IPS-11a (cell line): Measurements from ENCODE around the gene MYPN.

Experiments
- H3K4me3 ChIP-seq: one replicate; pipeline ENCODE4 v1.5.1; 2013; ENCODE audit warnings: low read depth, low read length, control low read depth

Gene MYPN

GRCh38 chr10:68088740-68089139, 20.5 kb upstream of the MYPN start:
- H3K4me3 ChIP-seq: no peak overlapping the region

GRCh38 chr10:68090586-68090985, 18.7 kb upstream of the MYPN start:
- no peak overlapping the region for H3K4me3 ChIP-seq

DNA sequence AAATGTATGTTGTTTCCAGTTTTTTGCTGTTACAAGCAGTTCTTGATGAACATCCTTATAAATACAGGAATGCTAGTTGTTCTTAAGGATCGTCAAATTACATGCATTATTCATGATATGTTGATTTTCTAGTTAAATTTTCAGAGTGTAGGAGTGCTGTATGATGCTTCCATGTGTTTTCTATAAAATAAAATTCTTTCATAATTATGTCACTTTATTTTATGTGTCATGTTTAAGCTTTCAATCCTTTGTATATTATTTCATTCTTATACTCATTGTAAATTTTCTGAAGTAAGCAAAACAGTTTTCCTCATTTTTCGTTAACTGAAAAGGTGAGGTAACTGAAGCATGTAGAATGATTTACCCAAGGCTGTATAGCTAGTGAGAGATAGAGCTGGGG, 16.8 kb upstream of the MYPN start:
- H3K4me3 ChIP-seq: no peak overlapping the region

GRCh38 chr10:68095153-68095552, 14.1 kb upstream of the MYPN start:
- no peak overlapping the region for H3K4me3 ChIP-seq

DNA sequence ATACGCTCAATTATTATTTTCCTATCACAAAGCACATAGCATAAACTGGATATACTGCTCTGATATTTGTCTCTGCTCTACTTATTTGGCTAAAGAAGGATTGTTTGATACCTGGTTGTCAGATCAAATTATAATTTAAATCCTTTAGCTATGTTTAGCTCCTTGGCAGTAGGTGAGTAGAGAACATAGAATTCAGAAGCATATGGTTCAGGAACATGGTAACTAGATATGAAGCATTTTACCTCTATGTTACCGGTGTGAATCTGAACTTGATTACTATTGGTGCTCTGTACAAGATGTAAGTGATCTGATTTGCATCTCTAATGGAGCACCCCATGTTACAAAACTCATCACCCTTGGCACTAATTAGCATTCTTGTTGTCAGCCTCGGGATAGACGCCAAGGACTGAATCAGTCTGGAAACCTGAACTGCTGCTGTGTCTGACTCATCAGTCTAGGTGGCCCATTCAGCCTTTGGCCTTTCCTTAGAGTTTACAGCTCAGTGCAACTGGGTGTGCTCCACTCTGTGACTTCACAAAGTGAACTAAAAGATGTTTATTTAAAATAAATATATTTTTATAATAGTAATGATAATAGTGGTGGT, 12.3 kb upstream of the MYPN start:
- H3K4me3 ChIP-seq: no peak overlapping the region

DNA sequence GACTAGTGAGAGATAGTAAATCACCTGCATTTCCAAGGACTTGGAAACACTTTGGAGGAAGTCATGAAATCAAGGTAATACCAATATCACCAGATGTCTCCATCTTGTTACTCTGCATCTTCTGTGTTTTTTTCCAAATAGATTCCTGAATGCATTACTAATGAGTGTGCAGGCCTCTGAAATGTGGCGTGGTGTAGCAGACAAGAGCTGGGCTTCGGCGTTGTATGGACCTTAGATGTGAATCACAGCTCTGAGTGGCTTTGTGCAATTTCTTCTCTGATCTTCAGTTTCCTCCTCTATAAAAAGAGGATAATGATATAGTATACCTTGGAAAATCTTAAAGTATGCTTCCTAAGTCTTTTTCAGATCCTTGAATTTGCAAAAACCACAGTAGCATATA, 9.6 kb upstream of the MYPN start:
- H3K4me3 ChIP-seq: no peak overlapping the region

GRCh38 chr10:68101066-68101465, 8.2 kb upstream of the MYPN start:
- H3K4me3 ChIP-seq: no peak overlapping the region

DNA sequence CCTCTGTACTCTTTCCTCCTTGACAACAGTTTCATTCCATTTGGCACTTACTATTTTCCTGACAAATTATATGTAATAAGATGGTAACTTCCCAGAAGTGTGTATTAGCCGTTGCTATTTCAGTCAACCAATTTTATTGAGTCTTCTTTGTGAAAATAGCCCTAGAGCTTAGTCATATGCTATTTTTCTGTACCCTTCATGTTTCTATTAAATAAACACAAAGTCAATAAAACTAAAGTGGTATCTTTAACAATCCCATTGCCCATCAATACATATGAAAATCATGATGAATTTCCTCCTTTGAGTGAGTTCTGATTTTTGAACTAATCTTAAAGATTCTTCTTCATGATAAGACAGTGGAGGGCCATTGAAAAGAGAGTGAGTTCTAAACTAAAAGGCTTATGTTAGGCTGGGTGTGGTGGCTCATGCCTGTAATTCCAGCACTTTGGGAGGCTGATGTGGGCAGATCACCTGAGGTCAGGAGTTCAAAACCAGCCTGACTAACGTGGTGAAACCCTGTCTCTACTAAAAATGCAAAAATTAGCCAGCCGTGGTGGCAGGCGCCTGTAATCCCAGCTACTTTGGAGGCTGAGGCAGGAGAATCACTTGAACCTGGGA, 5.9 kb upstream of the MYPN start:
- H3K4me3 ChIP-seq: no peak overlapping the region

DNA sequence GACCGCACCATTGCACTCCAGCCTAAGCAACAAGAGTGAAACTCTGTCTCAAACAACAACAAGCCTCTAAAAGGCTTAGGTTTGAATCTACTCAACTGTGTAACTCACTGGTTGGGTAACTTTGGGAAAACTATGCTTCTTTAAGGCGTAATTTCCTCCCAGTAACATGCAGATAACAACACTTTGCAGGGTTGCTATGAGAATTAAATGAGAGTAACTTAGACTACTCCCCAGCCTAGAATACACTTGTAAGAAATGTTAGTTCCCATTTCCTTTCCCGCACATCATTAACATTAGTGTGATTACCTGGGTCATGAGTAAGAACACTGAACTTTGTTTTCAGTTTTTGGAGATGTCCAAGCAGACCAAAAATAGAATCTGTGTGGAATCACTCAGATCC, 5.4 kb upstream of the MYPN start:
- no peak overlapping the region for H3K4me3 ChIP-seq

GRCh38 chr10:68105820-68106219, 3.5 kb upstream of the MYPN start:
- H3K4me3 ChIP-seq: no peak overlapping the region

DNA sequence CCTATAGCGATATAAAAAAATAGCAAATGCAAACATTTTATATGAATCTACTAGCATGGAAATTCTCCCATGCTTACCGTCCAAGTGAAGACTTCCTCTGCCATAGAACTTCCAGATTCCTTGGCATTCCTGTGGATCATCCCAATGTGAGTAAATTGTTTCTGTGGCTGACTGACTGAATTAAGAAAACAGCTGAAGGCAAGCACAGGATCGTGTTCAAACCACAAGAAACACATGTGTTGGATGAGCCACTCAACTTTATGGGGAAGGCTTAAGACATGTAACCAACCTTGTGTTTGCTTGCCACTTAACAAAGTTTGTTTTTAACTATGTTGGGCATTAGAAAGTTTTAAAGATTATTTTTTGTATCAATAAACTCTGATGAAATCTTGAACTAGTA, 2.6 kb upstream of the MYPN start:
- no peak overlapping the region for H3K4me3 ChIP-seq

DNA sequence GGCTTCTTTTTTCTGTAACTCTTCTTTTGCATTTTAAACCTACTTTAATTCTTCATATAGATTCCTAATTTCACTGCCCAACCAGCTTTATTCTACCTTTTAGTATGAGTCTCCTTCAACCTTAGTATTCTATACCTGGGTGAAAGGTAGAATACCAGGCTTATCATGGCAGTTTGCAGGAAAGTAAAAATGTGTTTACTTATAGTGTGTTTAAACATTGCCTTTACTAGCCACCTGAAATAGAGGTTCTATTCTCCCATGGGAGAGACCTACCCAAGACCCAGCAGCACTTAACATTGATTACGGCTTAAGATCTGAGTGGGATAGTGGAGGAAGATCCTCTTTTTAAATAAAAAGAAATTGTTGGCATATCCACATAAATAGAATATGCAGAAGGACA, 1.6 kb upstream of the MYPN start:
- no peak overlapping the region for H3K4me3 ChIP-seq

GRCh38 chr10:68108051-68108450, 1.2 kb upstream of the MYPN start:
- H3K4me3 ChIP-seq: no peak overlapping the region

- no peak overlapping the region for H3K4me3 ChIP-seq
Measured at GRCh38 chr10:68108653-68109052, 635 bp upstream of the MYPN start.

DNA sequence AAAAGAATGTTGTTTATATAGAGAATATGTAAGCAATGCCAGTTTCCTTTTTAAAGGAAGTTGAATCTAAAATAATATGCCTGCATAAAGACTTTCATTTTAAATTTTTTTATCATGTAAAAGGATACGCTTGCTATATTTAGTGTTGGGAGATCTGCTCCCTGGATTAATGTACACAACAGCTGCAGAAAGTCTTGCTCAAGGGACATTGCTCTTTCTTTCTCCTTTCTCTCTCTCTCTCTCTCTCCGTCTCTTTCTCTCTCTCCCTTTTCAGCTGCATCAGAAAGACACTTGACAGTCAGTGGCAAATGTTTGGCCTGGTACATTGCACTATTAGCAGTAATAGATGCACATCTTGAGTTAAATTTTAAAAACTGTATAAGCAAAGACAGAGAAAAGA, 739 bp downstream of the MYPN start:
- no peak overlapping the region for H3K4me3 ChIP-seq

- H3K4me3 ChIP-seq: no peak overlapping the region
Measured at GRCh38 chr10:68111584-68111983, 2.3 kb downstream of the MYPN start.

GRCh38 chr10:68112837-68113236, 3.5 kb downstream of the MYPN start:
- H3K4me3 ChIP-seq: no peak overlapping the region

- H3K4me3 ChIP-seq: no peak overlapping the region
Measured at GRCh38 chr10:68118657-68119056, 9.4 kb downstream of the MYPN start.

DNA sequence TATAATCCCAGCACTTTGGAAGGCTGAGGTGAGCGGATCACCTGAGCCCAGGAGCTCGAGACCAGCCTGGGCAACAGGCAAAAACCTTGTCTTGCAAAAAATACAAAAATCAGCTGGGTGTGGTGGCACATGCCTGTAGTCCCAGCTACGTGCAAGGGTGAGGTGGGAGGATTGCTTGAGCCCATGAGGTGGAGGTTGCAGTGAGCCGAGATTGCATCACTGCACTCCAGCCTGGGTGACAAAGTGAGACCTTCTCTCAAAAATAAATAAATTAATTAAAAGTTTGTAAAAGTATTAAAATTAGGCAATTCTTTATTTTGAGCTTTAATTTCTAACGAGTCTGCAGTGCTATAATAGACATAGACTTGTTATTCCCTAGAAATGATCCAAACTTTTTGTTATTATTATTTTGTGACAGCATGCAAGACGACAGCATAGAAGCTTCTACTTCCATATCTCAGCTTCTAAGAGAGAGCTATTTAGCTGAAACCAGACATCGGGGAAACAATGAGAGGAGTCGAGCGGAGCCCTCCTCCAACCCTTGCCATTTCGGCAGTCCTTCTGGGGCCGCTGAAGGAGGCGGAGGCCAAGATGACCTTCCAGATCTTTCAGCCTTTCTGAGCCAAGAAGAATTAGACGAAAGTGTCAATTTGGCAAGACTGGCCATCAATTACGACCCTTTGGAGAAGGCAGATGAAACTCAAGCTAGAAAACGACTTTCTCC, 11.9 kb downstream of the MYPN start:
- no peak overlapping the region for H3K4me3 ChIP-seq

GRCh38 chr10:68121852-68122251, 12.6 kb downstream of the MYPN start:
- H3K4me3 ChIP-seq: no peak overlapping the region

GRCh38 chr10:68124718-68125117, 15.4 kb downstream of the MYPN start:
- H3K4me3 ChIP-seq: no peak overlapping the region

DNA sequence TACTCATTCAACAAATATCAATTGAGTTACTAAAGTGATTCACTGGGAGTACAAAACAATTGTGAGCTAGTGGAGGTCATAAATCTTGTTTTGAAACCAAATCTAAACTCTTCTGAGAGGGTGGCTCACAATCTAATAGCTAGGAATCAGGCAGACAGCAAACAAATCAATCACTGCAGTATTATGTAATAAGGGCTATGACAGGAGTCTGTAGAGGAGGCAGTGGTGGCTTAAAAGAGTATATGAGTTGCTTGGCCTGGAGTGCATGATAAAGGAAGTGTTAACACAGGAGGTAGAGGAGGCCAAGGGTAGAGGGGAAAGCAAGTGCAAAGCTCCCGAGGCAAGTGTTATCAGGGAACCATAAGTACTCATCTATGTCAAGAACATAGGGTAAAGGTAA, 16.5 kb downstream of the MYPN start:
- H3K4me3 ChIP-seq: no peak overlapping the region

- no peak overlapping the region for H3K4me3 ChIP-seq
Measured at GRCh38 chr10:68128015-68128414, 18.7 kb downstream of the MYPN start.
